Smooth muscle cell (in vitro differentiated cells): Measurements from ENCODE around the gene GTF3C1. TPM values are rescaled to one million over a fixed set of nuclear protein-coding genes. Genes with fewer than 3 reads are reported as not detected.

ENCODE experiments used
- DNase-seq: peaks from one replicate; lab custom pipeline; 2025; ENCODE audit not compliant: unreplicated experiment; lab: John Stamatoyannopoulos, UW
- H2AFZ ChIP-seq: fragments of 200-600 bp; sonication (generic); 2 replicates; pipeline ENCODE4 v1.6.0; 2016; ENCODE audit warnings: antibody characterized with exemption, low read depth, mild to moderate bottlenecking
- H3F3A ChIP-seq: fragments of 200-600 bp; sonication (generic); 2 replicates; pipeline ENCODE4 v1.6.0; 2017; ENCODE audit warnings: antibody characterized with exemption, low read depth
- H3K27ac ChIP-seq: fragments of 200-600 bp; sonication (generic); 2 replicates; pipeline ENCODE4 v1.5.1; 2016; ENCODE audit warnings: low read depth, mild to moderate bottlenecking
- H3K27me3 ChIP-seq: fragments of 200-600 bp; sonication (generic); 2 replicates; pipeline ENCODE4 v1.6.1; 2016; ENCODE audit warnings: low read depth, mild to moderate bottlenecking
- H3K36me3 ChIP-seq: fragments of 200-600 bp; sonication (generic); 2 replicates; pipeline ENCODE4 v1.5.1; 2016; ENCODE audit warnings: low read depth
- H3K4me1 ChIP-seq: fragments of 200-600 bp; sonication (generic); 2 replicates; pipeline ENCODE4 v1.5.1; 2016; ENCODE audit warnings: low read depth
- H3K4me2 ChIP-seq: fragments of 200-600 bp; sonication (generic); 2 replicates; pipeline ENCODE4 v1.6.0; 2016; ENCODE audit warnings: mild to moderate bottlenecking
- H3K4me3 ChIP-seq: fragments of 200-600 bp; sonication (generic); 2 replicates; pipeline ENCODE4 v1.5.1; 2016; ENCODE audit warnings: mild to moderate bottlenecking
- H3K79me2 ChIP-seq: fragments of 200-600 bp; sonication (generic); 2 replicates; pipeline ENCODE4 v1.6.0; 2016; ENCODE audit warnings: low read depth, mild to moderate bottlenecking
- H3K9ac ChIP-seq: fragments of 200-600 bp; sonication (generic); 2 replicates; pipeline ENCODE4 v1.6.0; 2016; ENCODE audit warnings: low read depth
- H3K9me3 ChIP-seq: fragments of 200-600 bp; sonication (generic); replicated peaks from 2 replicates; pipeline ENCODE4 v1.5.1; 2016; ENCODE audit warnings: low read depth
- H4K20me1 ChIP-seq: fragments of 200-600 bp; sonication (generic); 2 replicates; pipeline ENCODE4 v1.6.0; 2016; ENCODE audit warnings: low read depth
- CTCF ChIP-seq: fragments of 200-600 bp; sonication (generic); IDR thresholded peaks from 2 replicates; pipeline ENCODE4 v1.5.1; 2017; ENCODE audit warnings: borderline replicate concordance, mild to moderate bottlenecking, antibody characterized with exemption; ENCODE audit not compliant: insufficient read depth, poor library complexity, severe bottlenecking
- WGBS: methylation state at CpG from one replicate; pipeline ENCODE4 v1.1.7; 2016; ENCODE audit warnings: low lambda C conversion rate; 5-methylcytosine and 5-hydroxymethylcytosine counted together
- polyA plus RNA-seq: library from polyadenylated mRNA; unstranded; fragments of >200 nt; fragmentation: Nextera tagmentation; extraction: Ambion mirVana; gene quantifications from 2 replicates; pipeline ENCODE4 v1.2.1, GENCODE V29; 2016
- total RNA-seq: library from RNA; depleted of rRNA; stranded (reverse); fragments of >200 nt; gene quantifications from 2 replicates; pipeline ENCODE4 v1.2.3, GENCODE V29; 2014

GTF3C1 gene
- total and polyA plus RNA-seq, 2 experiments from 2014 or later: 47.6 to 78.5 TPM

GRCh38 chr16:27544671-27545070 is 5.0 kb downstream of the GTF3C1 start:
- peaks cover 93% of the 10 kb centered on the region for H4K20me1 ChIP-seq
- H2AFZ ChIP-seq: no peak overlapping the region
- H3K27ac ChIP-seq: no peak overlapping the region
- H3K4me1 ChIP-seq: peaks cover 11% of the 10 kb centered on the region
- no peak for DNase-seq
- H3K4me2 ChIP-seq: no peak overlapping the region
- H3K9ac ChIP-seq: no peak overlapping the region
- WGBS: 100% methylated on average over 4 of the region's 4 CpGs
- H3K79me2 ChIP-seq: peaks cover 38% of the 10 kb centered on the region
- H3K36me3 ChIP-seq: peaks cover 33% of the 10 kb centered on the region
- peaks cover 8% of the 10 kb centered on the region for H3F3A ChIP-seq
- no peaks in the 10 kb centered on the region for H3K9me3 ChIP-seq
- no peaks in the 10 kb centered on the region for H3K27me3 ChIP-seq
- no peak overlapping the region for H3K4me3 ChIP-seq
- TF ChIP-seq CTCF: no peak

DNA sequence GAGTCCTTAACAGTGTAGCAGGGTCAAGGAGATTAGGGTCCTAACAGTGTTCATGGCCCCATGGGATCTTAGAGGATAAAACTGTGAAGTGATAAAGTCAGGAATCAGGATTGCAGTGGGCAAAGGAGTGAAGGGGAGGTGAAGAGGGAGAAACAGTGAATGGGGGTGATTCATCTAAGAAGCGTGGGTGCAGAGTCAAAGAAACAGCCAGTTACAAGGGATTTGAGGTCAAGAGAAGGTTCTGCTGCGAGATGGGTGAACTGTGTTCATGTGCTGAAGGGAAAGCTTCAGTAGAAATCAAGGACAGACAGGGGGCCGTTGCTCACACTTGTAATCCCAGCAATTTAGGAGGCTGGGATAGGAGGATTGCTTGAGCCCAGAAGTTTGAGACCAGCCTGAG is 5.9 kb downstream of the GTF3C1 start:
- Histone ChIP-seq H3K27me3 (no peaks in the 10 kb centered on the region), H2AFZ (no peak overlapping the region), H3K36me3 (peaks cover 33% of the 10 kb centered on the region), H3K27ac (no peak overlapping the region), H3K4me3 (no peak overlapping the region), H3K4me2 (no peak overlapping the region), H3K4me1 (peaks cover 7% of the 10 kb centered on the region), H3K9ac (no peak overlapping the region), H3K9me3 (no peaks in the 10 kb centered on the region), H3F3A (peaks cover 8% of the 10 kb centered on the region), H4K20me1 (peaks cover 96% of the 10 kb centered on the region), H3K79me2 (peaks cover 30% of the 10 kb centered on the region)
- no peak for TF ChIP-seq CTCF
- WGBS: 90% methylated on average over 3 of the region's 3 CpGs
- no peak for DNase-seq

DNA sequence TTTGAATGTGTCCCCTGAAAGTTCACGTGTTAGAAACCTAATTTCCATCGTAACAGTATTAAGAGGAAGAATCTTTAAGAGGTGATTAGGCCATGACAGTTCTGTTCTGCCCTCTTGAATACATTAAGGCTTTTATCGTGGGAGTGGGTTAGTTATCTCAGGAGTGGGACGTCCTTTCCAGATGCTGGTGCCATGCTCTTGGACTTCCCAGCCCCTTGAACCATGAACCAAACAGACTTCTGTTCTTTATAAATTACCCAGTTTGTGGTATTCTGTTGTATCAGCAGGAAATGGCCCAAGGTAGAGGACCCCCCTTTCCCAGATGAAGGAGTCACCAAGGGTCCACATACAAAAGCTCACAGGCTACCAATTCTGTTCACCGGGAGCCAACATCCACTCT is 10.1 kb downstream of the GTF3C1 start:
- H3K9me3 ChIP-seq: no peaks in the 10 kb centered on the region
- 77% methylated on average over 5 of the region's 5 CpGs for WGBS
- peaks cover 34% of the 10 kb centered on the region for H3K36me3 ChIP-seq

More for the DNA sequence above, 10.1 kb downstream of the GTF3C1 start:
- Histone ChIP-seq H3F3A (no peaks in the 10 kb centered on the region), H4K20me1 (peaks cover 69% of the 10 kb centered on the region), H3K27me3 (no peaks in the 10 kb centered on the region), H3K9ac (no peak overlapping the region), H3K4me1 (no peaks in the 10 kb centered on the region), H3K27ac (no peak overlapping the region), H3K79me2 (peaks cover 8% of the 10 kb centered on the region), H2AFZ (no peak overlapping the region), H3K4me3 (no peak overlapping the region), H3K4me2 (no peak overlapping the region)
- TF ChIP-seq CTCF: no peak
- no peak for DNase-seq
